Adipose tissue (tissue), 3 donors: ENCODE data around the gene ZFTA. TPM values are rescaled to one million over a fixed set of nuclear protein-coding genes. Genes with fewer than 3 reads are reported as not detected.
"Not testable (repeated sequence)": the region's sequence is repeated elsewhere in the genome, so short reads cannot be mapped to it uniquely, and the experiment has no call there.

Experiments
- H3K27ac ChIP-seq: one replicate; pipeline ENCODE4 v1.5.1; 2013; ENCODE audit warnings: low read depth, low read length
- WGBS, 3 donors: extraction: QIAGEN DNeasy Blood & Tissue Kit; methylation state at CpG; one replicate each; pipeline ENCODE4 v1.1.7; 2013; 5-methylcytosine and 5-hydroxymethylcytosine counted together
- polyA plus RNA-seq, 3 donors: library from polyadenylated mRNA; stranded (reverse); fragments of 200-250 nt; gene quantifications; one replicate each; pipeline ENCODE4 v1.2.3, GENCODE V29; 2013
- donor health status: healthy with polysubstance abuse.
- donor health status: Bipolar disorder and iron deficiency.
- donor health status: healthy.

The ZFTA gene
- polyA plus RNA-seq, 3 donors, result 3.9 to 13.8 (median 12.7) TPM

DNA sequence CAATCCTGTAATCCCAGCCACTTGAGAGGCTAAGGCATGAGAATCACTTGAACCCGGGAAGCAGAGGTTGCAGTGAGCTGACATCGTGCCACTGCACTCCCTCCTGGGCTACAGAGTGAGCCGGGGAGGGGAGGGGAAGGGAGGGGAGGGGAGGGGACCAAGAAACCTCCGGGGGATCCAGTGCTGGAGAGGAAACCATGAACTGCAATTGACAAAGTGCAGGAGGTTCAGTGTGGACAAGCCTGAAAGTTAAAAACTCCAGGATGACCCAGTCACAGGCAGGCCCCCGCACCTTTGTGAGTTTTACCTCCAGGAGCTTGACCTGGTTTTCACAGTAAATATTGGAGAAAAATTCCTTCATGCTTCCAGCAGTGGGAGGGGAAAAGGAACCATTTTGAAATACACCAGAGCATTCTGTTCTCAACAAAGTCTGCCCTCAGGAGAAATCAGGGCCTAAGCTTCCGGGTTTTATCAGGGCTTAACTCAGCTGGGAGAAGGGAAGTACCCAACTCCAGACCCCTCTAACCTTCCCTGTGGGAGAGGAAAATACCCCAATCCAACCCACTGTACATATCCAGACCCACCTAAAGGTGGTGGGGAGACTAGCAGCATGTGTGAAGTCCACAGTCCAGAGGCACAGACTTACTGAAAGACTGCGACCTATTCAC, 15.5 kb upstream of the ZFTA start:
- no peak overlapping the region for H3K27ac ChIP-seq
- WGBS, 3 donors, result 38 to 44% (median 40%) methylated on average over 5 to 7 of the region's 7 CpGs

DNA sequence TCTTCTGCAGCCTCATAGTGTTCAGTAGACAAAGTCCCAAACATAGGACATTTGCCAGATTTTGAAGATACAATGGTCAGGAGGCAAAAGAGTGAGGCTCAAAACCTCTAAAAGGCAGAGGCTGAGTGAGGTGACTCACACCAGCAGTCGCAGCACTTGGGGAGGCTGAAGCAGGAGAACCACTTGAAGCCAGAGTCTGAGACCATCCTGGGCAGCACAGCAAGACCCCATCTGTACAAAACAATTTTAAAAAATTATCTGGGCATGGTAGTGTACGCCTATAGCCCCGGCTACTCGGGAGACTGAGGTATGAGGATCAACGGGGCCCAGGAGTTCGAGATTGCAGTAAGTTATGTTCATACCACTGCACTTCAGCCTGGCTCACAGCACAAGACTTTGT, 14.2 kb upstream of the ZFTA start:
- WGBS, 3 donors, result 92 to 99% (median 95%) methylated on average over 6 of the region's 6 CpGs

DNA sequence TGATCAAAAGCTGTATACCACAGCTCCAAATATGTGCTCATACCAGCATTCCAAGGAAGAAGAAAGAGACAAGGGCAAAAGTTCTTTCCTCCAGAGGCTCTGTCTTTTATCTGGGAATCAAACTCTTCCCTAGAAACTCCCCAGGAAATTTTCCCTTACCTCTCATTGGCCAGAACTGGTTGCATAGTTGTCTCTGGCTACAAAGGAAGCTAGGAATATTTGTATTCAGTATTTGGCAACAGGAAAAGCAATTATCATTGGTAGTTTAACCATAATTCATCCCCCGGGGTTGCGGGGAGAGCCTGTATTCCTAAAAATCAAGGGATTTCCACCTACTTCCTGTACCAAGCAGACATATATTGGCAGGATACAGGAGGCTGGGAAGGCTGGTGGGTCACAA, 10.5 kb upstream of the ZFTA start:
- 23 to 76% (median 43%) methylated on average over 2 of the region's 2 CpGs for WGBS, 3 donors
- no peak overlapping the region for H3K27ac ChIP-seq

More for the DNA sequence above, 14.2 kb upstream of the ZFTA start:
- H3K27ac ChIP-seq, result no peak overlapping the region

DNA sequence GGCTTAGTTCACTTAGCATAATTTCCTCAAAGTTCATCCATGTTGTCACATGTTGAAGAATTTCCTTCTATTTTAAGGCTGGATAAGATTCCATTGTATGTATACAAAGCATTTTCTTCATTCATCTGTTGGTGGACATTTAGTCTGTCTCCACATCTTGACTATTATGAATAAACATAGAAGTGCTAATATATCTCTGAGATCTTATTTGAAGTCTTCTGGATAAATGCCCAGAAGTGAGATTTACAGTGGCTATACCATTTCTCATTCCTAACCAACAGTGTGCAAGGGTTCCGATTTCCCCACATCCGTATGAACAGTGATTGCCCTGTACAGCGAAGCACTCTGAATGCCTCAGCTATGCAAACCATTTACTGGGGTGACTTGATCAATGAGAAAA, 6.6 kb upstream of the ZFTA start:
- H3K27ac ChIP-seq, result no peak overlapping the region
- 86 to 91% (median 87%) methylated on average over 3 of the region's 3 CpGs for WGBS, 3 donors

DNA sequence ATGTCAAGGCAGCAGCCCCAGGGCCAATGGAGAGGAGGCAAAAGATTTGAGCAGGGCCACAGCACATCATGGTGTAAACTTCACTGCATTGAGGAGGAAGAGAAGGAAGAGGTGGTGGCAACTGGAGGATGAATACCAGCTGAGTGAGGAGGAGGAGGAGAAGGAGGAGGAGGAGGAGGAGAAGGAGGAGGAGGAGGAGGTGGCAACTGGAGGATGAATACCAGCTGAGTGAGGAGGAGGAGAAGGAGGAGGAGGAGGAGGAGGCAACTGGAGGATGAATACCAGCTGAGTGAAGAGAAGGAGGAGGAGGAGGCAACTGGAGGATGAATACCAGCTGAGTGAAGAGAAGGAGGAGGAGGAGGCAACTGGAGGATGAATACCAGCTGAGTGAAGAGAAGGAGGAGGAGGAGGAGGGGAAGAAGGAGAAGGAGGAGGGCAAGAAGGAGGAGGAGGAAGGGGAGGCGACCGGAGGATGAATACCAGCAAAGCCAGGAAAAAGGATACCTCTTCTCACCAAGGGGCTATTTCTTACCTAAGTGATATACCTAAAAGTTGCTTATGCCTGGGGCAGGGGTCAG, 3.3 kb upstream of the ZFTA start:
- H3K27ac ChIP-seq, result not testable (repeated sequence)
- 78 to 97% (median 95%) methylated on average over 2 of the region's 2 CpGs for WGBS, 3 donors

DNA sequence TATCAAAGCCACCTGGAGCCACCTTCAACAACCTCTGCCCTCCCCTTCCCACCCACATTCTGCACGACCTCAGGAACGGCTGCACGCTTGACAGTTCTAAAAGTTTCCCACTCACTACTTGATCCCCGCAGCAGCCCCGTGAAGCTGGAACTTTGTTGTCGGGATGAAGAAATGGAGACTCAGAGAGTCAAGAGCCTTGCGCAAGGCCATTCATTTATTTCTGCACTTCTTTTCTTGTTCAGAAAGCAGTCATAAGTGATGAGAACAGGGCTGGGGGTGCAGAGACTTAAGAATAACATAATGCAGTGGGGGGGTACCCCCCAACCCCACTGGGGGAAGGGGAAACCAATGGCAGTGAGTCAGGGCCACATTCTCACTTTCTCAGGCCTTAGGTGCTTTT, 2.2 kb upstream of the ZFTA start:
- WGBS, 3 donors, result 74 to 92% (median 77%) methylated on average over 7 of the region's 7 CpGs
- H3K27ac ChIP-seq, result no peak overlapping the region

DNA sequence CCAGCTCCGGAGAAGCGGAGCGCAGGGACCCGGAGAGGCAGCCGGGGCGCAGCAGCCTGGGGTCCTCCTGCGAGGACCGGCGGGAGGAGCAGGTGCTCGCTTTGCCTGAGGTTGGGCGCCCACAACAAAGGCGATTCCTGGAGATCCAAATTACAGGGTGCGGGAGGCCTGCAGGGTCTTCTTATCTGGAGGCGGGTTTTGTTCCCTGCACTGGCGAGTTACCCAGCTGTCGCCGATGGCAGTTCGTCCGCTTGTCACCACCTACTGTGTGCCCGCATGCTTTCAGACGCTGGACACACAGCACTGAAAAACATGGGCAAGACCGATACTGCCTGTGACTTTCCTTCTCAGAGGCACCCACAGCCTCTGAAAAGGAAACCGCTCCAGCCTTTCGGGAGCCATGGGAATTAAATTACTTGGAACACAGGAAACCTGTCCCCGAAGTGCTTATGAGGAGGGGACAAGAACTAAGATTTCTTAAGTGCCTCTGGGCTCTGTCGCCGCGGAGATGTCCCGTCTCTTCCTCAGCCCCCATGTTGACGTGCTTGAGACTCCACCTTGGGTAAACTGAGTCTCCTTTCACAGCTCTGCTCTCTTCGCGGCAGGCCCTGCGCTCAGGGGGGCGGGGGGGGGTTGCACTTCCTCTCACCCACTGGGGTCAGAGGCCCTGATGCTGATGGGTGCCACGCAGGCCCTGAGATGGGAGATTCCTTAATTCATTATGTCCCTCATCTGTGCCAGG, 1.3 kb upstream of the ZFTA start:
- WGBS, 3 donors, result 20 to 23% (median 21%) methylated on average over 35 of the region's 35 CpGs
- no peak overlapping the region for H3K27ac ChIP-seq

DNA sequence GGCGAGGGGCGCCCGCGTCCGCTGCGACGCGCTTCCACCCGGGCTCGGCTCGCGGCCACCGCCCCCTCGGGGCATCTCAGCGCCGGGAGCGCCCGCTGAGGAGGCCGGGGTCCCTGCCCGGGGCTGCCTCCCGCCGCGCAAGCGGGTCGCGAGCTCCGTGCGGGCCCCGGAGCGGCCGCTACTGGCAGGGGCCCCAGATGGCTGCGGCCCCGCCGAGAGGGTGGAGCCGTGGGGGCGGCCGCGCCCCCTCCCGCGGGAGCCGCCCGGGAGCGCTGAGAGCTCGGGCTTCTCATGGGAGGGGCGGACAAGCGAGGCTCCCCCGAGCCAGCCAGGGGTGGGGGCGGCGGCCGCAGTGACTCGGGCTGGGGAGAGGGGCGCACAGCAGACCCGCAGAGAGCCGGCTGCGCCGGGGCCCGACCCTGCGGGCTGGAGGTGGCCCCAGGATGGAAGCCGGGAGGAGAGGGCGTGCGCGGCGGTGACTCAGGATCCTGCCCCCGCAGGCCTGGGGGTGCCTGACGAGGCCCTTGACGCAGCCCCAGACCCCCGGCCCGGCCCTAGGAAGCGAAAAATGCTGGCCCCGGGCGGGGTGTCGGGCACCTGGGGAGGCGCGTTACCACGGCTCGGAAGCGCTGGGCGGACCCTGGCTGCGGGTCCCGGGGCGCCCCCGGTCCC, 603 bp upstream of the ZFTA start:
- 0 to 1% (median 1%) methylated on average over 71 to 82 of the region's 82 CpGs for WGBS, 3 donors
- no peak overlapping the region for H3K27ac ChIP-seq

DNA sequence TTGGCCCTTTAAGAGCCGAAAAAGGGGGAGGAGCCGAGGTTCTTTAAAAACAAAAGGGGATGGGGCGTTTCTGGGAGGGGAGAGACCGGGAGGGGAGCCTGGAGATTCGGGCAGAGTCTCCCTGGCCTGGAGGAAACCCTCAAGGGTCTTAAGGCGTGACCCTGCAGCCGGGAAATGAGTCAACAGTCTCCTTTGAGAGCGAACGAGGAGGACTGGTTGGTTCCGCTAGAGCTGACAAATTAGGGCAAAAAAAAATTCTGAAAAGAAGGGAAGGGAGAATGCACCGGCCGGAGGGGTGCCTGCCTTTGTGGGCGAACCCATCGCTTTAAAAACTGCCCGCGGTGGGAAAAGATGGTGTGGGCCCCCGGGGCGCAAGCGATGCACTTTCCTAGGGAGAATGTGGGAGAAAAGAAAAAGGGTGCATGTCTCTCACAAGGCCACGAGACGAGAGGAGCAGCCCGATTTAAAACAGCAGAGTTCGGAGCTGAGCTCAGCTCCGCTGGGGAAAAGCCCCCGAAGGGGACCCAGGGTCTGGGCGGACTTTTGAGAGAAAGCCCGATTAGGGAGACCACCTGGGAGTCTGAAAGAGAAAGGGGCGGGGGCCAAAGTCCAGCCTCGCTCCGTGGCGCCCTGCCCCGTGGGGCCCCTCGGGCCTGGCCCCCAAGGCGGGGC, 874 bp downstream of the ZFTA start:
- peak overlapping the region; percentile 42 for H3K27ac ChIP-seq
- 0 to 1% (median 0%) methylated on average over 33 to 34 of the region's 34 CpGs for WGBS, 3 donors

DNA sequence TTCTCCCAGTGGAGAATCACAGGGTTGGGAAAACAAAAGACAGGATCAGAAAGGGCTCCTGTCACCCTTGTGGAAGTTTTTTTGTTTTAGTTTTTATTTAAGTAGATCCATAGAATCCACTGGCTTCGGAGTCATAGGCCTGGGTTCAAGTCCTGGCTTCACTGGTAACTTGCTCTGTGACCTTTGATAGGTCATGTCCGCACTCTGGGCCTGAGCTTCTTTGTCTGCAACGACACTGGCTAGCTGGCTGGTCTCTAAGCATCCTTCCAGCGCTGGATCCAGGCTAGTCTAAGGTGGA, 1.4 kb downstream of the ZFTA start:
- no peak overlapping the region for H3K27ac ChIP-seq

DNA sequence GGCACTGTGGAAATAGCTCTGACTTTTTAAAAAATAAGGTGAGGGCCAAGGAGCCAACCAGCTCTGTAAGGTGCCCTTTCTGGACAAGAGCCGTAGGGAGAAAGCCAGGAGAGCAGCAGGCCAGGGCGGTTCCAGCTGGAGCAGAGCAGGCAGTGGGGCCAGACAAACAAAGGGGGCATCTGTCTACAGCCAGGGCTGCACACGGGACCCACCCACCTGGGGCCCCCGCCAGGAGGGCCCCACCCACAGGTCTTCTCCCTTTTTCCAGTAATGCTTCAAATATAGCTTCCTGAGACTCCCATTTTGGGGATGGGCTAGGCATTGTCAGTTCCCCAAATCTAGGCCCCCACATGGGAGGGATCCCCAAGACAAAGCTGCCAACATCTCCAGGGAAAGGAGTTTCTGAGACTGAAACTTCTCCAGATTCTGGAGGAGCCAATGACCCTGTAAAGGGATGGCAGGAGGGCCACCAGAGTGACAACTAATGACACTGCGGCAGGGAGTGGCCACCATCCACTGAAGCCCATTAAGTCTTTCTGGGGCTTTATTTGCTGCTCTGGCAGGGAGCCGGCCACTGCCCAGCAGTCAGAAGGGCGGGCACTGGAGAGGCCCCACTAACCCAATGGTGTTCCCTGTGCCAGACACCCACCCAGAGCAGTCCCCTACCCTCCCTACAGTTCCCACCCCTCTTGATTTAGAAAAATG, 1.9 kb downstream of the ZFTA start:
- 28 to 72% (median 62%) methylated on average over 7 of the region's 7 CpGs for WGBS, 3 donors
- H3K27ac ChIP-seq, result no peak overlapping the region

More for the DNA sequence above, 1.4 kb downstream of the ZFTA start:
- 15 to 19% (median 17%) methylated on average over 4 of the region's 4 CpGs for WGBS, 3 donors

DNA sequence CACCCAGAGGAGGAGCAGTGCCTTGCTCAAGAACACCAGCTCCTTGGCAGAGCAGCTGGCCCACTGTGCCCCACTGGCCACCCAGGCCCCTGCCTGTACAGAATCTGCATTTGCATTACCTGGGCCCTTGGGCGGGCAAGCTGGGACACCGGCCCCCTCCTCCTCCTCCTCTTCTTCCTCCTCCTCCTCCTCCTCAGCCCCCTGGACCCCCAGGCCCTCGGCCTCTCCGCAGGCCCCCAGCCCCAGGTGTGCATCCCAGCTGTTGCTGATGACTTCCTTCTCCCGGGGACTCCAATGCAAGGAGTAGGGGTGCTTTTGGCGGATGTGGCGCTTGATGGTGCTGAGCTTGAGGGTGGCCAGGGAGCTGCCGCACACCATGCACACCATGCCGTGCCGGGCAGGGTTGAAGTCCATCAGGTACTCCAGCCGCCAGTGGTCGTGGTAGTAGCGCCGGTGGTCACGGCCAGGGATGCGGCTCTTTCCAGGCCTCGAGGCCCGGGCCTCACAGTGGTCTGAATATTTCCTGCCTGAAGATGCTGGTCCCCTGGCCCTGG, 2.8 kb downstream of the ZFTA start:
- WGBS, 3 donors, result 63 to 88% (median 82%) methylated on average over 16 to 18 of the region's 18 CpGs
- no peak overlapping the region for H3K27ac ChIP-seq

DNA sequence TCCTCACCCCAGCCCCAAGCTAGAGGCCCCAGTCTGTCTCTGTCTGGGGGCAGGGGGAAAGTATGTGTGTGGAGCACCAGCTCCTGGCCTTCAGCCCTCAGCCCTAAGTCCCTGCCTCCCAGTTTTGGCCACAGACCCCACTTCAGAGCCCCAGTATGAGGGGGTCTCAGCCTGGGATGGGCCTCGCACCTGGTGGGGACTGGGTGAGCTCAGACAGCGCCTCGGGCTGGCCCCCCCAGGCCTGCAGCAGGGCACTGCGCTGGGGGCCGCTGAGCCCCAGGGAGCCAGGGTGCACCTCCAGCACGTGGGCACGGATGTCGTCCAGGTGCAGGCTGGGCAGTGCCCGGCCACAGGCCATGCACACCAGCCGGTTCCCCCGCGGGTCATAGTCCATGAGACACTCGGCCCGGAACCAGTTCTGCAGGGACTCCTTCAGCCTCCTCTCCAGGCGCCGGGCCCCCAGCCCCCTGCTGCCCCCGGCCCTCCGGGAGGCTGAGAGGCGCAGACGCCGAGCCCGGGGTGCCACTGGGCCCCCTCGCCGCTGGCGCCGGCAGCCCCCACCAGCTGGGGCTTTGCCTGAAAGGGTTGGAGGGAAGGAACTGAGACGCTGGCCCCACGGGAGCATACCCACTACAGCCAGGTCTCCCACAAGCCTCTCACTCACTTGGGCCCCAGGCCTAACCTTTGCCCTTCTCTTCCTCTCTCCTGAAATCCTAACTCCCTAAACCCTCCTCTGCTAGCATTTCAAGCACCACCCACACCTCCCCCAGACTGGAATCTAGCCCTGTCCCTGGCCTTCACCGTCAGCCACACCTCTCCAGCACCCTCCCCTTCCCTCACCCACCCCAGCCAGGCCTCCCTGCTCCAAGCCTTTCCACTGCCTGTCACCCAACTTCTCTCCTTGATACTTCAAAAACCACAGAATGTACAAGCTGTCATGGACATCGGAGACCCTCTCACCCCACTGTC, 3.6 kb downstream of the ZFTA start:
- no peak overlapping the region for H3K27ac ChIP-seq
- 26 to 82% (median 67%) methylated on average over 26 to 30 of the region's 30 CpGs for WGBS, 3 donors

DNA sequence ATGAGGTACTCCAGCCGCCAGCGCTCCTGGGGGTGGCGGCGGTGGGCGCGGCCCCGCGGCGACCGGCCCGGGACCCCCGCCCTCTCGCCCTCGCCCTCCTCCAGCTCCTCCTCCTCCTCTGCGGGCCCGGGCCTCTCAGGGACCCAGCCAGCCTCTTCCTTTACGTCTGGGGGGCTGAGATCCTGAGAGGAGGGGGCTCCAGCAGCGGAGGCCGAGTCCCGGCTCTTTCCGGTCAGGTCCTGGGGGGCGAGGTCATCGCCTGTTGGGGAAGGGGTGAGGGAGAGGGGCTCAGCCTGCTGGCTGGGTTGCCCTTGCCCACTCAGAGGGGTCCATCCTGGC, 4.3 kb downstream of the ZFTA start:
- H3K27ac ChIP-seq, result no peak overlapping the region
- 67 to 74% (median 70%) methylated on average over 16 to 23 of the region's 23 CpGs for WGBS, 3 donors

DNA sequence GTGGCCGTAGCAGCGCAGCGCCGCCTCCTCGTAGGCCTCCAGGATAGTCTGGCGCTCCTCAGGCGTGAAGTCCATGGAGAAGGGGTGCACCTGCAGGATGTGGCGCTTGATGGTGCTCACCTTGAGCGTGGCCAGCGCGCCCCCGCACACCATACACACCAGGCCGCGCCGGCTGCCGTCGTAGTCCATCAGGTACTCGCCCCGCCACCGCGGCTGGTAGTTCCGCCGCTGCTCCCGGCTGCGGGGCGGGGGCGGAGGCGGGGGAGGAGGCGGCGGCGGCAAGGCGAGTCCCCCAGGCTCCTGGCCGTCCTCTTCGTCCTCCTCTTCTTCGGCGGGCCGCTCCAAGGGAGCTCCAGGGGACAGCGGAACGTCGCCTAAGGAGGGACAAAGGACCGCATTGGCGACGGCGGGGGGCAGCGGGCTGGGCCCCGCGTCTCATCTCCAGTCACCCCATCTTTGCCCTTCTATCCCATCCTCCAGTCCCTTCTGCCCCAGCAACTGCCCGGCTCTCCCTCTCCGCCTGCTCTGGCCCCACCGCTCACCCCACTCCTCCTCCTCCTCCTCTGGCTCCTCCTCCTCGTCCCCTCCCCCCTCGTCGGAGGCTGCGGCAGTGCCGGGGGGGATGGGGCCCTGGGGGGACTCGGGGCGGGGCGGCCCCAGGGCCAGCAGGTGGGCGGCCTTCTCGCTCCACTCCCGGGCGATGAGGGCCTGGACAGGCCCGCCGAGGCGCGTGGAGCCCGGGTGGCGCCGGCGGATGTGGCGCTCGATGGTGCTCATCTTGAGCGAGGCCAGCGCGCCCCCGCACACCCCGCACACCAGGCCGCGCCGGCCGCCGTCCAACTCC, 4.9 kb downstream of the ZFTA start:
- WGBS, 3 donors, result 55 to 83% (median 58%) methylated on average over 50 to 82 of the region's 82 CpGs
- H3K27ac ChIP-seq, result no peak overlapping the region
